NCI-H1105 treated with DMSO at 0.1 percent for 48 hours (cell line): ENCODE results near the gene ITPR1.
"Not testable (repeated sequence)": the region's sequence is repeated elsewhere in the genome, so short reads cannot be mapped to it uniquely, and the experiment has no call there.

Source experiments
- DNase-seq: peaks from one replicate; lab custom pipeline; 2025; lab: John Stamatoyannopoulos, UW

ITPR1 gene

DNA sequence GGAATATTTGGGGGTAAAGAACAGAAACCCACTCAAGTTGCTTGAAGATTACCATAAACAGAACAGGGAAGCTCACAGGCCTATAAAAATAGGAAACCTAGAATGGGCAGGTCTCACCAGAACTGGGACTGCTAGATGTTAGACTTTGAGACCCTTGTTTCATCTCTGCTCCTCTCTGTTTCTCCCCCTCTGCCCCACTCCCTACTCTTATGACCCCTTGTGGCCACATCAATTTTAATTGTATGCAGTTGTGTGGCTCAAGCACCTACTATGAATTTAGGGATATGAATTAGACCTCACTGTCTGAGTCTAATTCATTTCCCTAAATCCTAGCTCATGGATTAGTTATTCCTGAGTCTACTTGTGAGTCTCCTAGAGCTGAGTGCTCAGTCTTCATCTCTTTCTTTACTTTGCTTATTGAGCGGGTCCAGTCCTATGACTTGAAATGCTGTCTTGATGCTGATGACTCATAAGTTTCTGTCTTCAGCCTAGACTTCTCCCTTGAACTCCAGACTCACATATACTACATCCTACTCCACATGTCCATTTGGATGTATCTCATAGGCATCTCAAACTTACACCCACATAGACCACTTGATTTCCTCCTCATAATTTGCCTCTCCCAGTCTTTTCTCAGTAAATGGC, 78.7 kb downstream of the ITPR1 start:
- no peak for DNase-seq

DNA sequence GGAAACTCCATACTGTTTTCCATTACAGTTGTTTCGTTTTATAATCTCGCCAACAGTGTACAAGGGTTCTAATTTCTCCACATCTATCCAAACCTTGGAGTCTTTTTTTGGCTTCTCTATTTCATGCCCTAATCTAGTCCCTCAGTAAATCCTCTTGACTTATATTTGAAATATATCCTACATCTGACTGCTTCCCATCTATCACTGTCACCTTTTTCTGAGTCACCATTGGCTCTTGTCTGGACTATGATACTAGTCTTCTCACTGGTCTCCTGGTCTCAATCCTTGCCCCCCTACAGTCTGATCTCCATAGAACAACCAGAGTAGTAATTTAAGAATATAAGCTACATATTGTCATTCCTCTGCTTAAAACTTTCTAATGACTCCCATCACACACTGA, 80.0 kb downstream of the ITPR1 start:
- no peak for DNase-seq

DNA sequence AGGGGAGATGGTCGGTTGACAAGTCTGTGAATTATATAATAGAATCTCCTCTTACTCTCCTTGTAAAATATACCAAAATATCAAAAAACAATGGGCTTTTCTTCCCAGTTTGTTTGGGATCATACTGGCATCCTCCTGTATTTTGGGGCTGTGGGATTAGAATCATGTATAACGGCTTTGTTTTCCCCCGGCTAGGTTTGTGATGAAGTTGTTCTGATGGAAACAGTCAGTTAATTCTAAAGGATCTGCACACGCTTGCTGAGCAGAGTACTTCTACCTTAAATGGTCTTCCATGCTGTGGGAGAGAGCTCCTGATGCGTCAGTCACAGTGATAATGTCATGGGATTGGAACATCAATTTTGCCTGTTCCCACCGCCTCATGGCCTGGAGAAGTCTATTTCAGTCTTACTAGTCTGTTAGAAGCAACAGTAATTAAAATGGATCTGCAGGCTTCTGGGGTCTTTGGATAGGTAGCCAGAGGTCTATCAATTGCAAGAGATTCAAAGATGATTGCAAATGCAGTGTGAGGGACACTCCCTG, 81.3 kb downstream of the ITPR1 start:
- no peak for DNase-seq

DNA sequence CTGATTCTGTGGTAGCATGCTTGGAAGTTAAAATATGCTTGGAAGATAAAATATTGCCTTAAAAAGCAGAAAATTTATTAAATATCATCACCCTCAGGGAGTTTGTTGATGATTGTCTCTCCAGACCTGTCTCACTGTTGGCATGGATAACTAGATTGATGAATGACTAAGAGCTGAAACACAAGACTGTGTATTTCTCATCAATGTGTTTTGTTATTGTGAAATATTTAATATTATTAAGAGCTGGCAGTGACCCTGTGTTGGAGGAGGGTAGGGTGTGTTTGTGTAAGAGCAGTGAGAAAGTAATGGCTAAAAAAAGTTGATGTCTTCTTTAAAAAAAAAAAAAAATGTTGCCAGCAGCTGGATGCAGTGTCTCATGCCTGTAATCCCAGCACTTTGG, 82.2 kb downstream of the ITPR1 start:
- no peak for DNase-seq

DNA sequence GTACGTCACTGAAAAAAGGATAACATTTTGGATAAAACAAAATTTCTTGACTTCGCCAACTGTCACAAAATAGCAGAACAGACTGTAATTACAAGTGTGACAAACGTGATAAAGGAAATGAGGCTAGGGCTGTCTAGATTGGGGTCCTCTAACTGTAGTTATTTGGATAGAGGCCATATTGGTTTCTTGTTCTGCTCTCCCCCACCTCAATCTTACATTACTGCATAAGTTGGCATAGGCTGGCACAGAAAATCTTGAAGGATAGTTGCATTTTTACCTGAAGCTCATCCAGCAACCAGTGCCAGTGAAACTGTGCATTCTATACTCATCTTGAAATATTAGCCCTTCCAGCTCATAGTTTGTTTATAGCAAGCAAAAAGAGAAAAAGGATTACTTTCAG, 84.6 kb downstream of the ITPR1 start:
- no peak for DNase-seq

- DNase-seq: no peak
These were observed 87.4 kb downstream of the ITPR1 start for GRCh38 chr3:4580346-4581123.

DNA sequence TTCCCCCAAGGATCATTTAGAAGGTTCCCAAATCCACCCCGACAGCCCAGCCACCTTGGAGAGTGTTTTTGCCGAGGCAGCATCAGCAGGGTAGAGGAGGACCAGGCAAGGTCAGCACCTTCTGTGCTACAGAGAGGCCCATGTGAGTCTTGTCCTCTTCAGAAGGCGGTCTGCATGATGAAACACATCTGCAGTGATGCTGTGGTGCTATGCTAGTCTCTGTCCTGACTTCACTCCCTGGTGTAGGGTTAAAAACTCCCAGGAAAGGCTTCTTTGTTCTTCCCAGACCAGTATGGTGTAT, 87.9 kb downstream of the ITPR1 start:
- DNase-seq: no peak

DNA sequence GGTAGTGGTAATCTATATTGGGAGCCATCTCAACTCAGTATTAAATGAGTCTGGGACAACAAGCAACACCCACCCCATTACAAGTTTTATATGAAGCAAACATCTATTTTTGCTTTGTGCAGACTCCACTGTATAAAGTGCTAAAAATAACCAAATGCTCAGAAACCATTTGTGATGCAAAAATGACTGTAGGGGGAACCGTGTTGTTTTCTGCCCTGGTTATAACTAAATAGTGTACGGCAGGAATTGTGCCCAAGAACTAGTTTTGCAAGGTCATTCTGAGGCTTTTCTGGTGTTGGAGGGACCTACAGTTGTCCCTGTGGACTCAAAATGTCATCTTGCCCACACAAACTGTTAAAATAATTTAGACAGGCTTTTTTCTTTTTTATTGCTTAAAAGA, 88.3 kb downstream of the ITPR1 start:
- DNase-seq: no peak

GRCh38 chr3:4581920-4582611, 88.9 kb downstream of the ITPR1 start:
- DNase-seq: no peak

- DNase-seq: no peak
These were observed 89.5 kb downstream of the ITPR1 start for GRCh38 chr3:4582624-4583023.

GRCh38 chr3:4583416-4583815, 90.3 kb downstream of the ITPR1 start:
- DNase-seq: no peak

DNA sequence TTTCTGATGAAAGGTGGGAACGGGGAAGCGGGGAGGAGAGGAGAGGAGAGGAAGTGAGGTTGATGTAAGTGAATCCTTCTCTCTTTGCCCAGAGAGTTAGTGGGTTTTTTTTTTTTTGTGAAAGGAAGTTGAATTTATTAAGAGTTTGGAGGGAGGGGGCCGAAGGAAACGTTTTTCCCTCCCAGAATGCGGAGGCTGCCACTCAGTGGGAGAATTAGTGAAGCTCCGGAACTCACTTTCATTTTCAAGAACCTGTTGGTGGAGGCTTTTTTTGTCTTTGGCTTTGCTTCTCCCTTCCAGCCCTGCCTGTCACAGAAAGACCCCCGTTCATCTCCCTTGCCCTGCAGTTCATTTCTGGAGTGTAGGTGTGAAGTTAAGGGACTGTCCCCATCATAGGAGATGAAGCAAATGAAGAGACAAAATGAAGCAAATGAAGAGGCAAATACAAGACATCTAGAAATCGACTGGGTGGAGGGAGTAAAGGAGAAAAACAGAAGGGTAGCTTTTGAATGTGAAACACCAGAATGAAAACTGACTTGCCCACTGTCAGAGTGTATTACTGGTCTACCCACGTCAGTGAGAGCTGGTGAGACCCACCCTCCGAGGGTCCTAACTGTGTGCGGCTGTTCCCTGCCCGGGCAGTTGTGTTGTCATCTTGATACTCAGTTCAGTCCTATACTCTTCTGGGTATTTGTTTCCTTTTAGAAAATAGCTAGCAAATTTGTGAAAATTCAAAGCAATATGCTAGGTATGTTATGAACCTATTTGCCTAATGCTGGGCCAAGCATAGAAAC, 91.5 kb downstream of the ITPR1 start:
- DNase-seq: no peak

DNA sequence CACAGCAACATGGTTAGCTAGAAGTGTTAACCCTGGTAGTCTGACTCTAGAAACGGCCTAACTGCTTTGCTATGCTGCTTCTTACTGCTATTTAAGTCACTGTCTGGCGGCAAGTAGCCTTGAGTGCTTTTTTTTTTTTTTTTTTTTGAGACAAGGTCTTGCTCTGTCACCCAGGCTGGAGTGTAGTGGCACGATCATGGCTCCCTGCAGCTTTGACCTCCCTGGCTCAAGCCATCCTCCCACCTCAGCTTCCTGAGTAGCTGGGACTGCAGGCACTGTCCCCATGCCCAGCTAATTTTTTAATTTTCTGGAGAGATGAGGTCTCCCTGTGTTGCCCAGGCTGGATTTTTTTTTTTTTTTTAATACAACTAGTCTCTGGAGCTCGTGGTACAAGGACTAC, 93.2 kb downstream of the ITPR1 start:
- no peak for DNase-seq

- DNase-seq: no peak
These were observed 94.1 kb downstream of the ITPR1 start for GRCh38 chr3:4587061-4587837.

- DNase-seq: no peak
These were observed 94.6 kb downstream of the ITPR1 start for GRCh38 chr3:4587838-4588105.

DNA sequence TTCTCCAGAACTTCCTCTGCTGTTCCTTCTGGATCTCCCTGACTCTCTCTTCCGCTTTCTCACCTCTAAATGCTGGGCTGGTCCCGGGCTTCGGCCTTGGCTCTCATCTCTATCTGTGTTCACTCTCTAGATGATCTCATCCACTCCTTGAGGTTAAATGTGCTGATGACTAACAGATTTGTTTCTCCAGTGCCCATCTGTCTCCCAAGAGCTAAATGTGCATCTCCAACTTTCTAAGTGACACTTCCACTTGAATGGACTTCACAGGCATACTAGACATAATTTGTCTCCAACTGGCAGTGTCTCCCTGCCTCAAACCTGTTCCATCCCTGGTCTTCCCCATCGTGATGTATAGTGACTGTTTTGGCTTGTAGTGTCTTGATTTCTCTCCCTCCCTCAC, 95.3 kb downstream of the ITPR1 start:
- no peak for DNase-seq

- DNase-seq: no peak
These were observed 96.4 kb downstream of the ITPR1 start for GRCh38 chr3:4589475-4590097.

DNA sequence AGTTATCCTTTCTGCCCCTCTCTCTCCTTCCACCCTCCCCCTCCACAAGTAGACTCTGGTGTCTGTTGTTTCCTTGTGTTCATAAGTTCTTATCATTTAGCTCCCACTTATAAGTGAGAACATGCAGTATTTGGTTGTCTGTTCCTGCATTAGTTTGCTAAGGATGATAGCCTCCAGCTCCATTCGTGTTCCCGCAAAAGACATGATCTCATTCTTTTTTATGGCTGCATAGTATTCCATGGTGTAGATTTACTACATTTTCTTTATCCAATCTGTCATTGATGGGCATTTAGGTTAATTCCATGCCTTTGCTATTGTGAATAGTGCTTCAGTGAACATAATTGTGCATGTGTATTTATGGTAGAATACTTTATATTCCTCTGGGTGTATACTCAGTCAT, 97.7 kb downstream of the ITPR1 start:
- DNase-seq: not testable (repeated sequence)

DNA sequence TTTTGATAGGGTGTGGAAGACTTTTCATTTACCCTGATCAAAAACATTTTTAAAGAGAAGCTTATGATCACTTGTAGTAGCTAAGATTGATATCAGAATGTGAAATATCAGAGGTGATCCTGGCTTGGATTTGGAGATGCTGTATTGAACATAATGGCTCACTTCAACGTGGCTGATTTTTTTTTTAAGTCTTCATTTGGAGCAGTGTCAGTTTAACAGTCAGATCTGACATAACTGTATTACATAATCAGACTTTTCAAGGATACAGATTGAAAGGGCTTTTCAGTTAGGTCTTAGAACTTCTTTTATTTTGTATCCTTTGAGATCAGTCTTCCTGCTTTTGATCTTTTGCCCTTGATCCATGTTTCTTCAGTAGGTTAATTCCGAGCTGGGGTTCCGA, 98.5 kb downstream of the ITPR1 start:
- no peak for DNase-seq

DNA sequence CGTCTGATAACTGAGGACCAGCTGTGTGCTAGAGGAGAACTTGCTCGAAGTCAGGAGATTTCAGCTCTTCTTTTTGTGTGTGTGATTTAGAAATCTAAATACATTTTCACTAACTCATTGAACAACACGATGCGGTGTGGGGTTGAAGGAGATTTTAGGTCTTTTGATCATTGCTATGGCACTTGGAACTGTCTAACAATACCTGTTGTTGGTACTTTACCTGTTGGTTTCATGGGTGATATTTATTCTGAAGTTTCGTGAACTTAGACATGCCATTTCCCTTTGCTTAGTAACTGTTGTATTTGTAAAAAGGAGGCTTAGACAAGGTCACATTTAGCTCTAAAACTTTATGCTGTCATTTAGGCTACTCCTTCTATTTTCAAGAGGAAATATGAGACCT, 99.9 kb downstream of the ITPR1 start:
- DNase-seq: no peak

DNA sequence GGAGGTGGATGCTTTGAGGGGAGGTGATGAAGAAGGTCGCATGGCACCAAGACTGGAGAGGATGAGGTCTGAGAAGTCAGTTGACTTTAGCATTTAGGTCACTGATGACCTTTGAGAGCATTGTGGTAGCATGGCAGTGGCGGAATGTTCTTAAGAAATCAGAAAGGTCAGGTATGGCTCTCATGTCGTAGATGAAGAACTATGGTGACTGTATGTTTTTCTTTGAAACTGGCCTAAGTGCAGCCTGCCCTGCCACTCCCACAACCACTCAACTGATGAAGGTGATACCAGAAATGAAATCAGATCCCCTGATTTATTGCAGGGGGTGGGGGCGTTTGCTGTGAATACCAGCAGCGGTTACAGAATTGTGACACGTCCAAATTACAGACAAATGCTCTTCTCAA, 102.6 kb downstream of the ITPR1 start:
- DNase-seq: no peak
